Fibroblast of pulmonary artery (primary cell): Measurements from ENCODE around the gene TDRD9.
"Not testable (repeated sequence)": the region's sequence is repeated elsewhere in the genome, so short reads cannot be mapped to it uniquely, and the experiment has no call there.

Source experiments
- DNase-seq: peaks from one replicate; pipeline ENCODE4 v3.0.0-alpha.2; 2010; ENCODE audit warnings: low read depth
- H3K4me3 ChIP-seq: replicated peaks from 2 replicates; pipeline ENCODE4 v1.5.1; 2011; ENCODE audit warnings: low read depth, mild to moderate bottlenecking, control low read depth, low read length, moderate library complexity
- CTCF ChIP-seq: IDR thresholded peaks from 2 replicates; pipeline ENCODE4 v1.5.1; 2011; ENCODE audit warnings: mild to moderate bottlenecking, control low read depth, low read length, inconsistent platforms; ENCODE audit errors: missing control alignments

The TDRD9 gene

GRCh38 chr14:103882503-103883262 lies 45.6 kb upstream of the TDRD9 start:
- TF ChIP-seq CTCF: no peak
- peak; percentile 22 for DNase-seq
- H3K4me3 ChIP-seq: no peak overlapping the region

GRCh38 chr14:103883263-103883523 lies 45.1 kb upstream of the TDRD9 start:
- TF ChIP-seq CTCF: no peak
- DNase-seq: no peak
- no peak overlapping the region for H3K4me3 ChIP-seq

GRCh38 chr14:103884854-103885253 lies 43.4 kb upstream of the TDRD9 start:
- TF ChIP-seq CTCF: no peak
- no peak for DNase-seq

GRCh38 chr14:103885509-103885932 lies 42.7 kb upstream of the TDRD9 start:
- no peak for TF ChIP-seq CTCF
- DNase-seq: no peak
- no peak overlapping the region for H3K4me3 ChIP-seq

More at GRCh38 chr14:103884854-103885253, 43.4 kb upstream of the TDRD9 start:
- no peak overlapping the region for H3K4me3 ChIP-seq

- no peak overlapping the region for H3K4me3 ChIP-seq
- DNase-seq: peak; percentile 33
- peak; percentile 52 for TF ChIP-seq CTCF
Observed at GRCh38 chr14:103886304-103887169, 41.7 kb upstream of the TDRD9 start.

GRCh38 chr14:103887170-103887501 lies 41.1 kb upstream of the TDRD9 start:
- TF ChIP-seq CTCF: no peak
- no peak for DNase-seq
- H3K4me3 ChIP-seq: no peak overlapping the region

GRCh38 chr14:103887557-103888115 lies 40.6 kb upstream of the TDRD9 start:
- TF ChIP-seq CTCF: no peak
- H3K4me3 ChIP-seq: no peak overlapping the region
- no peak for DNase-seq

GRCh38 chr14:103889002-103889312 lies 39.3 kb upstream of the TDRD9 start:
- not testable (repeated sequence) for H3K4me3 ChIP-seq, DNase-seq
